Stimulated activated CD4-positive, alpha-beta T cell treated with anti-CD3 and anti-CD28 coated beads, Interleukin-15, amount 100 ng/mL, for 48 hours (primary cell): ENCODE data around the gene CASK.

Experiments used
- DNase-seq, 2 donors: peaks; one replicate each; pipeline ENCODE4 v3.0.0-alpha.2; 2020; ENCODE audit warnings: low read depth in 2 of 2

Gene CASK, protein sequence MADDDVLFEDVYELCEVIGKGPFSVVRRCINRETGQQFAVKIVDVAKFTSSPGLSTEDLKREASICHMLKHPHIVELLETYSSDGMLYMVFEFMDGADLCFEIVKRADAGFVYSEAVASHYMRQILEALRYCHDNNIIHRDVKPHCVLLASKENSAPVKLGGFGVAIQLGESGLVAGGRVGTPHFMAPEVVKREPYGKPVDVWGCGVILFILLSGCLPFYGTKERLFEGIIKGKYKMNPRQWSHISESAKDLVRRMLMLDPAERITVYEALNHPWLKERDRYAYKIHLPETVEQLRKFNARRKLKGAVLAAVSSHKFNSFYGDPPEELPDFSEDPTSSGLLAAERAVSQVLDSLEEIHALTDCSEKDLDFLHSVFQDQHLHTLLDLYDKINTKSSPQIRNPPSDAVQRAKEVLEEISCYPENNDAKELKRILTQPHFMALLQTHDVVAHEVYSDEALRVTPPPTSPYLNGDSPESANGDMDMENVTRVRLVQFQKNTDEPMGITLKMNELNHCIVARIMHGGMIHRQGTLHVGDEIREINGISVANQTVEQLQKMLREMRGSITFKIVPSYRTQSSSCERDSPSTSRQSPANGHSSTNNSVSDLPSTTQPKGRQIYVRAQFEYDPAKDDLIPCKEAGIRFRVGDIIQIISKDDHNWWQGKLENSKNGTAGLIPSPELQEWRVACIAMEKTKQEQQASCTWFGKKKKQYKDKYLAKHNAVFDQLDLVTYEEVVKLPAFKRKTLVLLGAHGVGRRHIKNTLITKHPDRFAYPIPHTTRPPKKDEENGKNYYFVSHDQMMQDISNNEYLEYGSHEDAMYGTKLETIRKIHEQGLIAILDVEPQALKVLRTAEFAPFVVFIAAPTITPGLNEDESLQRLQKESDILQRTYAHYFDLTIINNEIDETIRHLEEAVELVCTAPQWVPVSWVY

DNA sequence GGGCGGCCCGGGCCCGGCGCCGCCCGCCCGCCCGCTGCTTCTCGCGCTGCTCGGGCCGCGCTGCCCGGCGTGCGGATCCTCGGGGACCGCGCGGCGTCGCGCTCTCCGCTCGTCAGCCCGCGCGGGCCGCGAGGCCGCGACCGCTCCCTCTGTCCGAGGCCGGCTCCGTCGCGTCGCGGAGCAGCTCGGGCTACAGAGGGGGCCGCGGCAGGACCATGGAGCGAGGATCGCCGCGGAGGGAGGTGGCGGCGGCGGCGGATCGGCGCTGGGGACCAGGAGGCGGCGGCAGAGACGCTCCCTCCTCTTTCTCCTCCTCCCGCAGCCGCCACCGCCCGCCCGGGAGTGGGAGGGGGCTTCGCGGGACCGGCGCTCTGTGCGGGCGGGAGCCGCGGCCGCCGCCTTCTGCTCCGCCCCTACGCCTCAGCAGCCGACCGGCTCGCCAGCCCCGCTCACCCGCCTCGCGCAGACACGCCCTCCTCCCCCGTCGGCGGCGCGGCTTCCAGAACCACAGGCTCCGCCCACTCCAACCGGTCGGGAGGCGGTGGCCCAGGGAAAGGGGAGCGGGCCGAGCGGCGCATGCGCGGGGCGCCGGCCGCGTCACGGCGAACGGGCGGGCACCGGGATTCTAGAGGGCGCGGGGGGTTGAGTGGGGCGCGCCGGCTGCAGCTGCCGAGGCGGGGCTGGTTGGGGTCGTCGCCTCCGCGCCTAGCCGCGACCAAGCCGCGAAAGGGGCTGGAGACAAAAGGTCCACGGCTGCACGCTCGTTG is at the start of gene CASK:
Gene CASK (minus strand): TSS at position 344 of the 767 bp plus-strand sequence. CDS start 566 bp downstream, outside the sequence.
- peak; percentile 74 to 87 for DNase-seq

DNA sequence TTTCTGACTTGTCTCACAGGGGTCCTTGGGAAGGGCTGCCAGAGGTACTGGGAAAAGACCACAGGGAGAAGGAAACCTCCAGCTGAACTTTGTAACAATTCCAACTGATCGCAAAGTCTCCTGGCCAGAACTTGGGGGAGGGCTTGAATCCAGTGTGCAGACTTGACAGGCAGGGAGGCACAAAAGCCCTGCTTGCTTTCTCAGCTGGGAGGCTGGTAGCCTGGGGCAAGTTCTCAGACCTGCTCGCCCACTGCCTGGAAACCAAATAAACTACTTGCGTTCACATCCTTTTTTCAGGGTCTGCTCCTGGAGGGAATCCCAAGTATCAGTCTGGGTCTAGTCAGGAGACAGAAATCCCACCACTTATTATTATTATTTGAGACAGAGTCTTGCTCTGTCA is 48.0 kb upstream of the CASK start:
- no peak for DNase-seq

DNA sequence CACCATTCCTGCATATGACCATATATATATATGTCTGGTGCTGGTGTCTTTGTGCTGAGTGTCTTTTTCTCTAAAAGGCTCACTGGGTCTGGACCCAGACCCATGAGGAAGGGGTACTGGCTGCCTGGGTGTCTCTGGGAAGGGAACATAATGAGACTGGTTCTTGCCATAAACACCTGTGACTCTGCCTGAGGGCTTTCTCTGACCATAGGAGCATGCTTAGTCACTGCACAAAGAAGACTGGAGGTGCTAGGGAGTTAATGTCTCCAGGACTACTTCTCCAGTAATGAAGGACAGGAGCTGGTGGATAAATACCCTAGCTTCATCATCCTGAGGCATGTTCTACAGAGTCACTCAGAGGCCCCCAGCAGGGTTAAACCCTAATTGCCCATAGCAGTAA is 47.1 kb upstream of the CASK start:
- DNase-seq, result no peak

DNA sequence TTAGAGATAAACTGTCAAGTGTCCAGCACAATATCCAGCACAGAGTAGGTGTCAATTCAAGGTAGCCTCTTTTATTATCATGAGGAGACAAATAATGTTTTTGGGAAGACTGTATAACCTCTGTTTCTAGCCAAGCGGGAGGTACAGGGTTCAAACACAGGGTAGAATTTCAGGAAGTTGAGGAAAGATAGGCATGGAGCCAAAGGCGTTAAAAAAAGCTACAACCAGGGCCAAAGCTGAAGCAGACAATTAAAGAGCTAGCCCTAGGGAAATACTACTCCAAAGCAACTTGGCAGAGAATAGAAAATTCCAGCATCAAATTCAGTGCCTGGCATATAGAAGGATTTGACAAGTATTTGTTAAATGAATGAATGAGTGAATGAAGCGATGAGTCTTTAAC is 40.0 kb upstream of the CASK start:
- DNase-seq, result no peak

DNA sequence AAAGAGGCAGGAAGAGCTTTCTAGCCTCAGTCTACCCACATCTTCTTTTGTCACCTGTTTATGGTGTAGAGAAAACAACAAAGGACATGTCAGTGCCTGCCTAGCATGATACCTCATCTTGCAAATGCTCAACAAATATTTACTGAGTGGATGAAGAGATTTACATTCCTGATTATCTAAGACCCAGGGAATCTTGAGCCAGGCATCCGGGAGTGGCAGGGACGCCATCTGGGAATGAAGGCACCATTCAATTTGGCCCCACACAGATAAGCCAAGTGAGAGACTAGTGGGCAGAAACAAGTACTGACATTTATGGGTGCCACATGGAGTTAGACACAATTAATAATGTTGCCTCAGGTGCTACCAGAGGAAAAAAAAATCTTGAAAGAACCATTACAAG is 36.8 kb upstream of the CASK start:
- no peak for DNase-seq

DNA sequence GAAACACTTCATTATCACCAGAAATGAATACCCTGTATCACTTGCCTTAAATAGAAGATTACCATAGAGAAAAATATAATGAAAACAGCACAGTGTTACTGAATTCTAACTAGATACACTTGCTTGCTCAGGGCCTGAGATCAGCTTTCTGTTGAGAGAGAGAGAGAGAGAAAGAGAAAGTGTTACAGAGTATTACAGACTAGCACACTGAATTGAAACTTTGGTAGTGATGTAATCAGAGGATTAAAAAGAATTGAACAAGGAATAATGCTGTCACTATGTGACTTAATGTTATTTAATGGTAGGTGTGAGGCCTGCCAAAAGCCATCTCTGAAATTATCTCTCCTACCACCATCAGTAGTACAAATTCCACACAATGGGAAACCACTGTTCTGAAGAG is 35.5 kb upstream of the CASK start:
- no peak for DNase-seq

DNA sequence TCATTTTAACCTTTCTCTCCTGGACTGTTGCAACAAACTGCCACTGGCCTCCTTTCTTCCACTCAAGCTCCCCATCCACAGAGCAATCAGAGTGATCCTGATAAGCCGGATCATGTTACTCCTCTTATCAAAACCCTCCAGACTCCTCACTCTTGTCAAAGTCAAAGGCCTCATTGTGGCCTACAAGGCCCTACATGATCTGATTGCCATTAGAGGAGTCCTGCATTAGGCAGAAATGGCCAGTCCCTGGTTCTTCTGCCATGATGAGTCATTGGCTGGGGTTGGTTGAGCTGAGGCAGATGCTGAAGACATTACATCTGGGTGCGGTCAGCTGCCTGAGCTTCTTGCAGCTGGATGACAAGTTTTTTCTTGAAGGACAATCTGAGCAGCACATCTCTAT is 32.7 kb upstream of the CASK start:
- no peak for DNase-seq

DNA sequence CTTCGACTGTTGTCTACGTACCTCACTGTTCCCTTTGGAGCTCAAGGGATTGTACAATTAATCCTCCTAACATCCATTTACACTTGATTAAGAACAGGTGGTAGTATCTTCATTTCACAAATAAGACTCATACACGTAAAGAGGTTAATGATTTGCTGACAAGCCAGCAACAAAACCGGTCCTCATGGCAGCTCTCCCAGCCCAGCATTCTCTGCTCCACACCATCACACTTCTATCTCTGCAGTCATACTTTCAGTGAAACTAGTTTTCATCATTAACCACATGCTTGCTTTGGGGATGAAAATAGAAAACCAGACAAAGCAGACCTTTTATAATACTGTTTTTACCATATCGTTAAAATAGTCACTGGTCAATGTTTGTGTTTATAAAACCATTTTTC is 28.7 kb upstream of the CASK start:
- DNase-seq, result no peak

DNA sequence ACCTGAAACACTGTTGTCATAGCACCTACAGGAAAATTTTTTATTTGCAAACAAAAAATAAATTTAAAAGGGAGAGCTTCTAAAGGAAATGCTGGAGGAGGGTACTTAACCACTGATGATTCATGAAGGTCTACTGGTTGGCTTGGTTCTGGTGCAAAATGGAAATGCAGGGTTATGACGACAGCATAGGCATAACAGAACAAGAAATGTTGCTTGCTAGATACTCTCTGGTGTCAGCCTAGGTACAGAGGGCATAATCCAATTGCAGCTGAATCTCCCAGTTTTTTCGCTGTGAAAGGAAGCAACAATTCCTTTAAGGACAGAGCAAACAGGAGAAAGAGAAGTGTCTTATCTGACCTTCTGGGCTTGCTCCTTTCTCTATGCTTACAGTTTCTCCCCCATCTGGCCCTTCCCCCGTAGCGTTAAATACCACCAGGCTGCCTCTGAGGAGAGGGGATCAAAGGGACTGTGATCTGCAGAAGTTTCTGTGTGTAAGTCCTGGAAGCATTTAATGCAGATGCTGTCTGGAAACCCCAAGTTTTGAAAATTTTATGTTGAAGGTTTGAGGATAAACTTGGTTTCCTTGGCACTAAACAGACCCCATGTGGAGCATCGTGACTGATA is 23.7 kb upstream of the CASK start:
- DNase-seq, result no peak

DNA sequence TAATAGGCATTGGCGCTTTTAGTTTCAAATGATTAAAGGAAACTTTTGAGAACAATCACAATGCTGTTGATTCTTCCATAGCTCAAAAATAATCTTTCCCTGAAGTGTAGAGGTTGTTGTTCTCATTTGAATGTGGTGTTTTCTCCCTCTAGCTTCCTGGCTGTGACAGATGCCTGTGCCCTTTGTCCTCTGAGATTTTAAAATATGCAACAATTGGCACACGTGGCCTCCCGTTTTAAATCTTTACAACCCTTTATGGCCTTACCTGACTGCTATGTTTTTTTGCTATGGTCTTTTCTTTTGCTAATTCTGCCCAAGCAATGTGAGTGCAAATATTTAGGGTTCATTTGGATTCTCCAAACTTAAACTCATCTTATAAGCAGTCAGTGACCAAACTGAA is 22.9 kb upstream of the CASK start:
- no peak for DNase-seq

DNA sequence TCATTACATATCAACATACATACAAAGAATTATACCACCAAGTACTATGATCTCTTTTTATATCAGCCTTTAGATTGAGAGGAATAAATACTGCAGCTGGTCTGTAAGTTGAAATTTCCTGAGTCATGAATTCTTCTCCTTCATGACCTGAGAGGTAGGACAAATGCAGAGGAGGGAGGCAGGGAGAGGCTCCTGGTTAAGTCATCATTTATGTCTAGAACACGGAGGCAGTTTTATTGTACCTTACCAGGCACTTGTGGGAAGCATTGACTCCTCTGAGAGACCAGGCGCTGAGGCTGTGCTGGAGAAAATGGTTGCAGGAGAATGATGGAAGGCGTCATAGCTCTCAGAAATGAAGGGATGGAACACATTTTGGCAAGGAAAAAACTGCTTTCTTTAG is 12.5 kb upstream of the CASK start:
- no peak for DNase-seq

DNA sequence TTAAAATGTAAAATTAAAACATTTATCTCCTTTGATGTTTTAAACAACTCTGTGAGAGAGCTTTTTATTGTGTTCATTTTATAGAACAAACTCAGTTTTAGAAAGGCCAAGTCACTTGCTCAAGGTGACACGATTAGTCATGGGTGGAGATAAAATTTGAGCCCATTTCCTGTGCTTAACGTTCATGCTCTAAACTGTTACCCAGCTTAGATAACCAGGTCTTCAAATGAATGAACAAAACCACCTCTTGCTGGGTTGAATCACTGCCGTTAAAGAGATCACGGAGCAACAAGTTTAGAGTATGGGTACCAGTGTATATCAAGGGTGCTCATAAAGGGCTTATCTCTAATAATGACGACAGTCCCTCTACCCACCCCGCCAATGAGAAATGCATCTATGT is 10.2 kb upstream of the CASK start:
- no peak for DNase-seq

DNA sequence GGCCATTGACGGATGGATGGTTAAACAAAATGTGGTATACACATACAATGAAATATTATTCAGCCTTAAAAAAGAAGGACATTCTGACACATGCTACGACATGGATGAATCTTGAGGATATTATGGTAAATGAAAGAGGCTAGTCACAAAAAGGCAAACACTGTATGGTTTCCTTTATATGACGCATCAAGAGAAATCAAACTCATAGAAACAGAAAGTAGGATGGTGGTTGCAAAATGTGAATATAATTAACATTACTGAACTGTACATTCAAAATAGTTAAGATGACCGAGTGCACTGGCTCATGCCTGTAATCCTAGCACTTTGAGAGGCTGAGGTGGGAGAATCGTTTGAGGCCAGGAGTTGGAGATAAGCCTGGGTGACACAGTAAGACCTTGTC is 9.5 kb upstream of the CASK start:
- no peak for DNase-seq

DNA sequence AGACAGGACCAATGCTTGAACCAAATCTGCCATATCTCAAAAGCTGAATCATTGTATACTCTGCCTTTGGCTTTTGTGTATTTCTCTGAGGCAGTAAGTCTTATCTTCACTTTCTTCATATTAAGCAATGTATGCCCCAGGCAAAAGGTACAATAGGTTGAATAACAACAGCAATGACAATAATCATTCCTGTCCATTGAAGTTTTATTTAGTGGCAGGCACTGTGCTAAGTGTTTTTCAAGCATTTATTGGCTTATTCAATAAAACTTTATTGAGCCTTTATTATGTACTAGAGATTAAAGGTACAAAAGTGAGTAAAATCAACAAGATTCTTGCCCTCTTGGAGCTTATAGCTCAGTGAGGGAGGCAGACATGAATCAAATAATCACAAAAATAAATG is 8.2 kb upstream of the CASK start:
- no peak for DNase-seq

DNA sequence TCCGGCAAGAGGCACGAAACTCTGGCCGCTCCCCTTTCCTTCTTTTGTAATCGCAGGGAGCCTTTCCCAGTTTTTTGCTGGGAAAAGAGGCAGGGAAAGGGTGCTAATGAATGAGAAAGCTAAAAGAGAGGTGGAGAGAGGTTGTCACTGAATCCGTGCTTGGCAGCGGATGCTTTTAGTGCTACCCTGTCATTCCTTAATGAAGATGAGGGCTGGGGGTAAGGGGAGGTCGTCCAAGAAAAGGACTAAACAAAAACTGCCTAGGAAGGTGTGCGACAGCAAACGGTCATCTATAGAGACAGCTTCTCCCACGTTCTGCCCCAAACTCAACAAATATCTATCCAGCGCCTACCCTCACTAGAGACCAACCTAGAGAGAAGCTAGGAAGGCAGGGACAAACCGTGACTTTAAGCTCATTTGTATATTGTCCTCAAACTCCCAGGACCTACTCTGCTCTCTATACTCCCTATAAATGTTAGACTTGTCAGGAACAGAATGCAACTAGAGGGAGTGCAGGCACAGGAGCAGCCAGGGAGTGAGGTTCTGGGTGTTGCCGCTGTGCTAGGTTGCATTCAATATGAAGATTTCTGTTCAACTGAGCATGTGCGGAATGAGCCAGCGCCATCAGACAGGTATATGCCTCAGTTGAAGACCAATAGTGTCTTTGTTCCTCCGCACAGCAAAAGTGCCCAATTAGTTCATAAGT is 777 bp upstream of the CASK start:
- no peak for DNase-seq

DNA sequence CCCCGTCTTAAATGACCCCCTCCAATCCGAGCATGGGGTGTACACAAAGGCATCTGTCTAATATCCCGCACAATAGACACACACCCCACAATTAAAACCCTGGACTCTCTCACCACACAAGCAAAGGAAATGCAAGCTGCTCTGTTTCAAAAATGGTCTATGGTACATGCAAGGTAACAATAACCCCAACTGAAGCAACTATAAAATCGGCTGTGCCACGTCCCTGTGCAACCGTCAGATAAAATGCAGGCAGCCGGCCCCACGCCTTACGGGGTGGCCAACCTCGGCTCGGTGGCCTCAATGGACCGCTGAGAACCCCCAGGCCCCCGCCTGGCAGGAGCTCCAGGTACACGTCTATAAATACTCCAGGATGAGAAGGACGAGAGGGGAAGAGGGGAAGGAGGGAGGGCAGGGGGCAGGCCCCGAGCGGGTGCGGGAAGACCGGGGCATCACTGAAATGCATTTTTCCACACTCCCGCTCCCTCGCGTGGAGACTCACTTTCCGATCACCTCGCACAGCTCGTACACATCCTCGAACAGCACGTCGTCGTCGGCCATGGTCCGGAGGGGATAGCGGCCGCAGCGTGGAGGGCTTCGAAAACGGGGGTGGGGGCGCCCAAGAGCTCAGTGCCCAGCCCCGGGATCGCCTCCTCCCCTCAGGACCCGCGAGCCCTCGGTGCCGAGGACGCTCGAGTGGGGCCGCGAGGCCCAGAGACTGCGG is 763 bp downstream of the CASK start:
- no peak for DNase-seq

DNA sequence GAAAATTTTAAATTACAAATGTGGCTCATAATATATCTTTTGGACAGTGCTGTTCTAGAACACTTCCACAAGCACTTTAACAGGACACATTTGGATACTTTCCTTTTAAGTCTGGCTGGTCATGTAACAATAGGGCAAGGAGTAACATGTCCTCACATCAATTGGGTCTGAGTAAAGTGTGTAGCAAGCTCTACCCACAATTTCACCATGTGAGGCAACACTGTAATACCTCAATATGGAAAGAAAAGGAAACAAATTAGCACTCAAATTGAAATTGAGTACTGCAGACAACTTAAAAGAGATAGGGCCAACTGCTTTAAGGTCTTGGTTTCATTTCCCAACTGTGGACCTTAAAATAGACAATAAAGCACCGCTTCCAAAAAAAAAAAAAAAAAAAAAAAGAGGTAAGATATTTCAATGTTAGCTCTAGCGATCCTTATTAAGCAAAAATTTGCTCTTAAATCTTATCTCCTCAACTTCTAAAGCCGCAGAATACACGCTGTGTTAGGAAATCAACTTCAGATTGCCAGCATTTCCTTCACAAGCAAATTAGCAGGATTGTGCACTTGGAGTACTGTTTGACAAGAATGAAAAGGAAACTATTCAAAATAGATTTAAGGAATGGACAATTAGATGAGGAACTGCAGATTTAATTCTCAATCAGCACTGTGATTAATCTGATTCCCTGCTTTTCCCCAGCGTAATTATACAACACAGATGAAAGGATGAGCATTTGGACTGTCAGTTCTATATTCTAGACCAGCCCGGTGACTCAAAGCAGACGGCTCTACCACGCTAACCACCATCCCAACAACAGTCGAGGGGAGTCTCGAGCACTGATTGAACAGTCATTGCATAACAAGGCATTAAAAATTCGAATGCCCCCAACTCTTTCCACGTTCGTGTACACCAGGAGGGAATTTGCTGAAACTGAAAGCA is 1.6 kb downstream of the CASK start:
- DNase-seq, result no peak

DNA sequence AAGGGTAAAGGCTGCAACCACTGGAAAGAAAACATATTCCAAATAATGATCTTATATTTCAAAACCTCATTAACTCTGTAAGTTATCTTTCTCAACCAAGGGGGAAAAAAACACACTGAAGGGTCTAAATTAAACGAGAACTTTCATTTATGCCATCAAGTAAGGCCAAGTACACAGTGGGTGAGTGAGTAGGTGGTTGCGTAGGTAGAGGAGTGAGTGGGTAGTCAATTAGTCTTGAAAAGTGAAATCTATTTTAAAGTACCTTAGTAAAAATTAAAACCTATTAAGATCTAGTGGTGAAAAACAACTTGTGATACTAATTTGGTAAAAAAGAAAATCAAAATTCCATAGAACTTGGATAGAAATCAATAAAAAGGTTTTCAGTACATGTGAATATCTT is 3.5 kb downstream of the CASK start:
- DNase-seq, result no peak

DNA sequence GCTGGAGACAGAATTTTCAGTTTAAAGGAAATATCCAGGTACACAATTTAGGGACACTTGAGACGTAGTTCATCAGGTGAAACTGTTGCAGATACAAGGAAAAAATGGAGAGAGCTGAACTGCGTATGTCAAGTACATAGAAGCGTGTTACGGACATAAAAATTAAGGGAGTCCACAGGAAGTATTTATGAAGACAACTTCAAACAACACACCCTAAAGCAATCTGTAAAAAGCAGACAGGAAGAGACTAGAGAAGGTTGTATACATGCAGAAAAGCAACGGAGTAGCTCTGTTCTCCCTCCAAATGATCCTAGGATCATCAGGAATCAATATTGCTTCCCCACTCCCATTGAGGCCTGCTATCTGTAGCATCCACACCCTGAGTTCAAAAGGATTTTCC is 5.8 kb downstream of the CASK start:
- no peak for DNase-seq
